Endothelial cell of umbilical vein (primary cell): ENCODE measurements around the gene TUB.

ENCODE experiments used
- CTCF ChIP-seq, 2 donors: IDR thresholded peaks; 1 replicate in 1 of 2; 2 replicates in 1 of 2; pipeline ENCODE4 v1.5.1; 2011; ENCODE audit warnings: low read length in 2 of 2, mild to moderate bottlenecking in 2 of 2, moderate library complexity in 2 of 2, control low read depth in 1 of 2, inconsistent platforms in 1 of 2, low read depth in 1 of 2; ENCODE audit not compliant: insufficient read depth in 1 of 2; ENCODE audit errors: extremely low read depth in 1 of 2
- POLR2A ChIP-seq: IDR thresholded peaks from 2 replicates; pipeline ENCODE4 v1.6.1; 2012; ENCODE audit warnings: low read depth, mild to moderate bottlenecking, control low read depth, low read length

DNA sequence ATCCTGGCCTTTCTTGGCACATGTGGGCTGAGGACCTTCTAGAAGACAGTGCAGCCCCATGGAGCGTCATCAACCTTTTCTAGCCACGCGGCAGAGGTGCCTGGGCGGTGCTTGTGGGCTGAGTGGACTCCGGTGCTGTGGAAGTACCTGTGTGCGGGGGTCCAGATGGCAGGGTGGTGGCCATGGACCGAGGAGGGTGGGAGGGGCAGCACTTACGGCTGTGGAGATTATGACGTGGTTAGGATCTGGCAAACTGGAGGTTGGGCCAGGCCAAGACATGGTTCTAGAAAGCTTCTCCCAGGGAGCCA, 2.0 kb downstream of the TUB start:
- TF ChIP-seq CTCF (IDR thresholded peaks at IDR 0.05; ENCODE audit: extremely low read depth in 1 of 2, insufficient read depth in 1 of 2, low read depth in 1 of 2, low read length in 2 of 2) (no peak), POLR2A (no peak)
